HepG2 (cell line): ENCODE measurements around the gene RARA. TPM values are rescaled to one million over a fixed set of nuclear protein-coding genes. Genes with fewer than 3 reads are reported as not detected.

Source experiments
- ATF7 ChIP-seq, 2 experiments: fragments of 450-650 bp in 1 of 2; sonication (generic) in 1 of 2; formaldehyde crosslinking in 1 of 2; IDR thresholded peaks; 2 replicates each; pipeline versions ENCODE4 v1.4.0 to v1.6.1; 2016 to 2020; ENCODE audit warnings: antibody characterized with exemption in 1 of 2, mild to moderate bottlenecking in 1 of 2, missing genetic modification reagents in 1 of 2
- CEBPG ChIP-seq: IDR thresholded peaks from 2 replicates; pipeline ENCODE4 v1.6.1; 2016
- KMT2B ChIP-seq: IDR thresholded peaks from 2 replicates; pipeline ENCODE4 v1.6.1; 2016; ENCODE audit warnings: missing genetic modification reagents, missing compliant biosample characterization
- MNT ChIP-seq: fragments of 450-650 bp; IDR thresholded peaks from 2 replicates; pipeline ENCODE4 v1.6.1; 2016
- PCBP2 ChIP-seq: fragments of 200-400 bp; formaldehyde crosslinking; optimal IDR thresholded peaks from 2 replicates; pipeline ENCODE3; 2018; ENCODE audit warnings: low read length, low read depth; ENCODE audit not compliant: poor library complexity, severe bottlenecking
- SIX4 ChIP-seq: sonication (generic); formaldehyde crosslinking; IDR thresholded peaks from 2 replicates; pipeline ENCODE4 v1.4.0; 2020; ENCODE audit warnings: missing genetic modification reagents
- ZNF367 ChIP-seq: sonication (generic); formaldehyde crosslinking; IDR thresholded peaks from 2 replicates; pipeline ENCODE4 v1.4.0; 2020; ENCODE audit warnings: missing genetic modification reagents, borderline replicate concordance
- ZNF451 ChIP-seq: sonication (generic); formaldehyde crosslinking; IDR thresholded peaks from 2 replicates; pipeline ENCODE4 v1.5.0; 2020; ENCODE audit warnings: mild to moderate bottlenecking, missing genetic modification reagents
- ZNF562 ChIP-seq: sonication (generic); formaldehyde crosslinking; IDR thresholded peaks from 2 replicates; pipeline ENCODE4 v1.8.0; 2022; ENCODE audit warnings: missing genetic modification reagents, borderline replicate concordance
- ZNF775 ChIP-seq: sonication (generic); formaldehyde crosslinking; IDR thresholded peaks from 2 replicates; pipeline ENCODE4 v1.4.0; 2020; ENCODE audit warnings: missing genetic modification reagents, mild to moderate bottlenecking, moderate library complexity, borderline replicate concordance
- polyA plus RNA-seq, 8 experiments: library from polyadenylated mRNA; depleted of rRNA in 3 of 8; stranded (reverse) in 7 of 8; unstranded in 1 of 8; fragments of >200 nt; fragmentation: Illumina TruSeq in 4 of 8; extraction: Trizol in 4 of 8; gene quantifications; 2 replicates each; pipeline versions ENCODE4 v1.2.1 to v1.2.3, GENCODE V29; 2011 to 2016; ENCODE audit warnings: low read depth in 4 of 8, missing spikeins in 1 of 8, mixed read lengths in 1 of 8; ENCODE audit not compliant: insufficient read depth in 1 of 8
- total RNA-seq, 5 experiments: library from RNA; depleted of rRNA; stranded (reverse); fragments of >200 nt; fragmentation: Illumina TruSeq; extraction: Trizol; gene quantifications; 2 replicates each; pipeline ENCODE4 v1.2.3, GENCODE V29; 2016; ENCODE audit warnings: low read depth in 1 of 5
- TF ChIP-seq, protein P1 (sequence below): sonication (generic); formaldehyde crosslinking; IDR thresholded peaks from 2 replicates; pipeline ENCODE4 v1.9.0; 2021; ENCODE audit warnings: mild to moderate bottlenecking, missing genetic modification reagents

RARA gene
- total and polyA plus RNA-seq, 2 of the 13 experiments (the other 11 are each of a cell fraction or from before 2014, with no cell fraction given) = 6.4 to 8.6 TPM

- TF ChIP-seq, protein P1, sequence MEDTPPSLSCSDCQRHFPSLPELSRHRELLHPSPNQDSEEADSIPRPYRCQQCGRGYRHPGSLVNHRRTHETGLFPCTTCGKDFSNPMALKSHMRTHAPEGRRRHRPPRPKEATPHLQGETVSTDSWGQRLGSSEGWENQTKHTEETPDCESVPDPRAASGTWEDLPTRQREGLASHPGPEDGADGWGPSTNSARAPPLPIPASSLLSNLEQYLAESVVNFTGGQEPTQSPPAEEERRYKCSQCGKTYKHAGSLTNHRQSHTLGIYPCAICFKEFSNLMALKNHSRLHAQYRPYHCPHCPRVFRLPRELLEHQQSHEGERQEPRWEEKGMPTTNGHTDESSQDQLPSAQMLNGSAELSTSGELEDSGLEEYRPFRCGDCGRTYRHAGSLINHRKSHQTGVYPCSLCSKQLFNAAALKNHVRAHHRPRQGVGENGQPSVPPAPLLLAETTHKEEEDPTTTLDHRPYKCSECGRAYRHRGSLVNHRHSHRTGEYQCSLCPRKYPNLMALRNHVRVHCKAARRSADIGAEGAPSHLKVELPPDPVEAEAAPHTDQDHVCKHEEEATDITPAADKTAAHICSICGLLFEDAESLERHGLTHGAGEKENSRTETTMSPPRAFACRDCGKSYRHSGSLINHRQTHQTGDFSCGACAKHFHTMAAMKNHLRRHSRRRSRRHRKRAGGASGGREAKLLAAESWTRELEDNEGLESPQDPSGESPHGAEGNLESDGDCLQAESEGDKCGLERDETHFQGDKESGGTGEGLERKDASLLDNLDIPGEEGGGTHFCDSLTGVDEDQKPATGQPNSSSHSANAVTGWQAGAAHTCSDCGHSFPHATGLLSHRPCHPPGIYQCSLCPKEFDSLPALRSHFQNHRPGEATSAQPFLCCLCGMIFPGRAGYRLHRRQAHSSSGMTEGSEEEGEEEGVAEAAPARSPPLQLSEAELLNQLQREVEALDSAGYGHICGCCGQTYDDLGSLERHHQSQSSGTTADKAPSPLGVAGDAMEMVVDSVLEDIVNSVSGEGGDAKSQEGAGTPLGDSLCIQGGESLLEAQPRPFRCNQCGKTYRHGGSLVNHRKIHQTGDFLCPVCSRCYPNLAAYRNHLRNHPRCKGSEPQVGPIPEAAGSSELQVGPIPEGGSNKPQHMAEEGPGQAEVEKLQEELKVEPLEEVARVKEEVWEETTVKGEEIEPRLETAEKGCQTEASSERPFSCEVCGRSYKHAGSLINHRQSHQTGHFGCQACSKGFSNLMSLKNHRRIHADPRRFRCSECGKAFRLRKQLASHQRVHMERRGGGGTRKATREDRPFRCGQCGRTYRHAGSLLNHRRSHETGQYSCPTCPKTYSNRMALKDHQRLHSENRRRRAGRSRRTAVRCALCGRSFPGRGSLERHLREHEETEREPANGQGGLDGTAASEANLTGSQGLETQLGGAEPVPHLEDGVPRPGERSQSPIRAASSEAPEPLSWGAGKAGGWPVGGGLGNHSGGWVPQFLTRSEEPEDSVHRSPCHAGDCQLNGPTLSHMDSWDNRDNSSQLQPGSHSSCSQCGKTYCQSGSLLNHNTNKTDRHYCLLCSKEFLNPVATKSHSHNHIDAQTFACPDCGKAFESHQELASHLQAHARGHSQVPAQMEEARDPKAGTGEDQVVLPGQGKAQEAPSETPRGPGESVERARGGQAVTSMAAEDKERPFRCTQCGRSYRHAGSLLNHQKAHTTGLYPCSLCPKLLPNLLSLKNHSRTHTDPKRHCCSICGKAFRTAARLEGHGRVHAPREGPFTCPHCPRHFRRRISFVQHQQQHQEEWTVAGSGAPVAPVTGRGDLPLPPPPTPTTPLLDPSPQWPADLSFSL (CRISPR knock-in tag) = no peak
- TF ChIP-seq PCBP2 (no peak), CEBPG (CRISPR knock-in tag) (peak; percentile 51; the same call in 1 of the 2 replicates), ZNF367 (no peak), ATF7 (IDR thresholded peaks at IDR 0.05) (no peak), ATF7 (CRISPR knock-in tag; IDR thresholded peaks at IDR 0.05) (0 out of 2 replicates have a peak, but pooled peaks have one; percentile 55), SIX4 (CRISPR knock-in tag) (peak; percentile 57; the same call in 1 of the 2 replicates), ZNF451 (CRISPR knock-in tag) (0 out of 2 replicates have a peak, but pooled peaks have one; percentile 35), ZNF562 (no peak), ZNF775 (CRISPR knock-in tag) (0 out of 2 replicates have a peak, but pooled peaks have one; percentile 64), KMT2B (no peak), MNT (peak; percentile 27; the same call in 1 of the 2 replicates)
Observed at GRCh38 chr17:40317880-40318829, 9.2 kb downstream of the RARA start (continued).
